Measurements from ENCODE around the gene ACTN3.
"Not testable (repeated sequence)": the region's sequence is repeated elsewhere in the genome, so short reads cannot be mapped to it uniquely, and the experiment has no call there.

ACTN3 gene

DNA sequence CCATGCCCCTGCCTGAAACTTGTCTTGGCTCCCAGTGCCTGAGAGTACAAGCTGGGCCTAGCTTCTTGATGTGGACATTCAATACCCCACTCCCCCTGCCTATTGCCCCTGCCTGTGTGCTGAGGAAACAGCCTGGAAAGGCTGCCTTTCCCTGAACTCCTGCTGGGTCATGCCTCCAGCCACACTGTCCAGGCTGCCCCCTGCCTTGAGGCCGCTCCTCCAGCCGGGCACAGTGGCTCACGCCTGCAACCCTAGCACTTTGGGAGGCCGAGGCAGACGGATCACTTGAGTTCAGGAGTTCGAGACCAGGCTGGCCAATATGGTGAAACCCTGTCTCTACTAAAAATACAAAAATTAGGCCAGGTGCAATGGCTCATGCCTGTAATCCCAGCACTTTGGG, 56.4 kb downstream of the ACTN3 start:
- no peak for DNase-seq

GRCh38 chr11:66604155-66604554, 57.5 kb downstream of the ACTN3 start:
- no peak for DNase-seq

DNA sequence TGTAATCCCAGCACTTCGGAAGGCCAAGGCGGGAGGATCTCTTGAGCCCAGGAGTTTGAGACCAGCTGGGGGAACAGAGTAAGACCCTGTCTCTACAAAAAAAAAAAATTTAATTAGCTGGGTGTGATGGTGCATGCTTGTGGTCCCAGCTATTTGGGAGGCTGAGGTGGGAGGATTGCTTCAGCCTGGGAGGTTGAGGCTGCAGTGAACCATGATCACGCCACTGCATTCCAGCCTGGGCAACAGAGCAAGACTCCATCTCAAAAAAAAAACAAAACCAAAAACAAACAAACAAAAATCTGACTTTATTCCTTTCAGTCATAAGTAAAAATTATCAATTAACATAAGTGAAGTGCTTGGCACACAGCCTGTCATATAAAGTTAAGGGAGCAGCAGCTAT, 59.9 kb downstream of the ACTN3 start:
- not testable (repeated sequence) for DNase-seq

GRCh38 chr11:66607126-66607834, 60.6 kb downstream of the ACTN3 start:
- DNase-seq: no peak

DNA sequence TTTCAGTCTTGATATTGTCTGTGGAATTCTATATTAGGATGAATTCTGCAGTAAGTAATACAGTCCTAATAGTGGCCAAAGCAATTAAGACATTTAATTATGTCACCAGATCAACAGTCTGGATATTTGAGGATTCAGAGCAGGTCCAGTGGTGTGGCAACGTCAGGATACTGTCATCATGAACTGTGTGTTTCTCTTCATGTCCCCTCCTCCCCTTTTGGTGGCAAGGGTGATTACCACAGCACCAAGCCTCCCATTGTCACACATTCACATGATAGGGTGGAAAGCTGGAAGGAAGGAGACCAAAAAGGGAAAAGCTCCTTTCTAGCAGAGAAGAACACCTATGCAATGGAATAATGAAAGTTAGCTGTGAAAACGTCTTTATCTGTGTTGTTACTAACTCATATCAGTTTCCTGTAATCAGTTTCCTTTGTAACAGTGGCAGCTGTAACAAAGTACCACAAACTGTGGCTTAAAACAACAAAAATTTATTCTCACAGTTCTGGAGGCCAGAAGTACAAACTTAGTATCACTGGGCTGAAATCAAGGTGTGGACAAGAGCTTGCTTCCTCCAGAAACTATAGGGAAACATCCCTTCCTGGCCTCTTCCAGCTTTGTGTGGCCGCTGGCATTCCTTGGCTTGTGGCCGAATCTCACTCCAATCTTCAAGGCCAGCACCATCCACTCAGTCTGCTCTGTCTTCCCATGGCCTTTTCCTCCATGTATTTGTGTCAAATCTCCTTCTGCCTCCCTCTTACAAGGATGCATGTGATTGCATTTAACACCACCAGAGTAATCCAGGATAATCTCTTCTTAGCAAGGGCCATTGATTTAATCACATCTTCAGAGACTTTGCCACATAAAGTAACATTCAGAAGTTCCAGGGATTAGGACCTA, 63.3 kb downstream of the ACTN3 start:
- no peak for DNase-seq

DNA sequence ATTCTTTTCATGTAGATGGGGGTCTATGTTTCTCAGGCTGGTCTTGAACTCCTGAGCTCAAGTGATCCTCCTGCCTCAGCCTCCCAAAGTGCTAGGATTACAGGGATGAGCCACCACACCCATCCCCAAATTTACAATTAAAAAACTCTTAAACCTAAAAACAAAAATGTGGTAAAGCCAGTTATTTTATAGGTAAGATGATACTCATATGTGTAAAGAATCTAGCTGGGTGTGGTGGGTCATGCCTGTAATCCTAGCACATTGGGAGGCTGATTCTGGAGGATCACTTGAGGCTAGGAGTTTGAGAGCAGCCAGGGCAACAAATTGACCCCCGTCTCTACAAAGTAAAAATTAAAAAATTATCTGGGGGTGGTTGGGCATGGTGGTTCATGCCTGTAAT, 65.8 kb downstream of the ACTN3 start:
- no peak for DNase-seq

Data from 8988T (cell line).